Upper lobe of left lung (tissue), 6 donors: Measurements from ENCODE around the gene PTPRD. TPM values are rescaled to one million over a fixed set of nuclear protein-coding genes. Genes with fewer than 3 reads are reported as not detected.

Experiments
- ATAC-seq, 2 donors: fragments of 200-7000 bp; cut with Tn5 transposase; one replicate each; pipeline ENCODE4 v1.9.1; 2022; ENCODE audit warnings: mild to moderate bottlenecking in 2 of 2, moderate library complexity in 2 of 2; ENCODE audit not compliant: low FRiP score in 2 of 2
- DNase-seq, 2 donors: peaks; one replicate each; pipeline ENCODE4 v3.0.0-alpha.2; 2019 to 2020
- H3K27ac ChIP-seq, 4 donors: fragments of 200-600 bp; sonication (generic); one replicate each; pipeline ENCODE4 v1.5.1; 2016 to 2019
- H3K27me3 ChIP-seq, 4 donors: fragments of 200-600 bp; sonication (generic); one replicate each; pipeline ENCODE4 v1.5.1; 2017 to 2019
- H3K36me3 ChIP-seq, 4 donors: fragments of 200-600 bp; sonication (generic); one replicate each; pipeline ENCODE4 v1.5.1; 2016 to 2019
- H3K4me1 ChIP-seq, 4 donors: fragments of 200-600 bp; sonication (generic); one replicate each; pipeline ENCODE4 v1.5.1; 2018 to 2019
- H3K4me3 ChIP-seq, 4 donors: fragments of 200-600 bp; sonication (generic); one replicate each; pipeline ENCODE4 v1.5.1; 2017 to 2019; ENCODE audit warnings: mild to moderate bottlenecking in 2 of 4, moderate library complexity in 1 of 4
- H3K9me3 ChIP-seq, 4 donors: fragments of 200-600 bp; sonication (generic); one replicate each; pipeline ENCODE4 v1.5.1; 2018 to 2019
- EP300 ChIP-seq, 4 donors: sonication (generic); formaldehyde crosslinking; IDR thresholded peaks; one replicate each; pipeline ENCODE4 v1.5.1; 2017; ENCODE audit warnings: antibody characterized with exemption in 4 of 4, control low read depth in 2 of 4
- POLR2A ChIP-seq, 4 donors: fragments of 450-650 bp; IDR thresholded peaks; one replicate each; pipeline ENCODE4 v1.5.1; 2016 to 2017; ENCODE audit warnings: antibody characterized with exemption in 4 of 4, mild to moderate bottlenecking in 2 of 4
- POLR2AphosphoS5 ChIP-seq, 2 donors: sonication (generic); formaldehyde crosslinking; IDR thresholded peaks; one replicate each; pipeline ENCODE4 v1.5.1; 2017; ENCODE audit warnings: antibody characterized with exemption in 2 of 2
- WGBS, 2 donors: methylation state at CpG; one replicate each; pipeline ENCODE4 v1.1.5; 2017 to 2018; 5-methylcytosine and 5-hydroxymethylcytosine counted together
- total RNA-seq, 6 donors: library from RNA; depleted of rRNA in 4 of 6; stranded (reverse); fragments of >200 nt in 4 of 6; gene quantifications; one replicate each; pipeline versions ENCODE4 v1.1.0 to v1.2.1, GENCODE V29; 2016 to 2021
- TF ChIP-seq, protein P1 (sequence below), 6 experiments: fragments of 450-650 bp in 4 of 6; fragments of 200-600 bp in 2 of 6; sonication (generic) in 2 of 6; IDR thresholded peaks; one replicate each; pipeline ENCODE4 v1.5.1; 2016 to 2019; ENCODE audit warnings: antibody characterized with exemption in 6 of 6
- donor health status: DM: no; HTN: no; CAD: no; lungs with moderate emphysema.
- donor health status: DM: no; HTN: yes; CAD: no; lungs with severe emphysema.

The PTPRD gene
- total RNA-seq, 6 donors from 2014 or later = 7.4 to 46.1 (median 14.5) TPM

DNA sequence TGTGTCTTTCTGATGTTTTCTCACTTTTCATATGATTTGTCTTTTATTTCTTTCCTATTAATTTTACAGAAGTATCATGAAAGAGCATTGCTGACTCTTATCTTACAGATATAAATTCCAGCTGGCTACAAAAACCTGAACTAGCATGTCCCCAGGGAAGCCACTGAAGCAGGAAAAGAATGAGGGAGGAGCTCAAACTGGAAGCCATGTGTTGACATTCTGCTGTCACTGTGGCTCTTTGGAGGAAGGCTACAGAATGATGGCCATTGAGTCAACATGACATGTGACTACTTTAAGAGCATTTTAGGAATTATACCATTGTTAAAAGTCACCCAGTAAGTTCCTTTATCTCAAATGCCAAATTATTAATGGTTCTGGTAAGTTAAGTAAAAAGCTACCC lies 2174.9 kb downstream of the PTPRD start:
- DNase-seq = no peak
- H3K36me3 ChIP-seq = no peaks in the 10 kb centered on the region
- ATAC-seq = no peak
- TF ChIP-seq, protein P1, sequence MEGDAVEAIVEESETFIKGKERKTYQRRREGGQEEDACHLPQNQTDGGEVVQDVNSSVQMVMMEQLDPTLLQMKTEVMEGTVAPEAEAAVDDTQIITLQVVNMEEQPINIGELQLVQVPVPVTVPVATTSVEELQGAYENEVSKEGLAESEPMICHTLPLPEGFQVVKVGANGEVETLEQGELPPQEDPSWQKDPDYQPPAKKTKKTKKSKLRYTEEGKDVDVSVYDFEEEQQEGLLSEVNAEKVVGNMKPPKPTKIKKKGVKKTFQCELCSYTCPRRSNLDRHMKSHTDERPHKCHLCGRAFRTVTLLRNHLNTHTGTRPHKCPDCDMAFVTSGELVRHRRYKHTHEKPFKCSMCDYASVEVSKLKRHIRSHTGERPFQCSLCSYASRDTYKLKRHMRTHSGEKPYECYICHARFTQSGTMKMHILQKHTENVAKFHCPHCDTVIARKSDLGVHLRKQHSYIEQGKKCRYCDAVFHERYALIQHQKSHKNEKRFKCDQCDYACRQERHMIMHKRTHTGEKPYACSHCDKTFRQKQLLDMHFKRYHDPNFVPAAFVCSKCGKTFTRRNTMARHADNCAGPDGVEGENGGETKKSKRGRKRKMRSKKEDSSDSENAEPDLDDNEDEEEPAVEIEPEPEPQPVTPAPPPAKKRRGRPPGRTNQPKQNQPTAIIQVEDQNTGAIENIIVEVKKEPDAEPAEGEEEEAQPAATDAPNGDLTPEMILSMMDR (IDR thresholded peaks at IDR 0.05) = no peak
- TF ChIP-seq POLR2AphosphoS5 (IDR thresholded peaks at IDR 0.05) = no peak
- TF ChIP-seq EP300 (IDR thresholded peaks at IDR 0.05) = no peak
- TF ChIP-seq POLR2A (IDR thresholded peaks at IDR 0.05) = no peak
- H3K4me1 ChIP-seq = no peaks in the 10 kb centered on the region
- no peak overlapping the region for H3K4me3 ChIP-seq
- no peaks in the 10 kb centered on the region for H3K9me3 ChIP-seq
- H3K27ac ChIP-seq = no peak overlapping the region
- H3K27me3 ChIP-seq = no peaks in the 10 kb centered on the region

DNA sequence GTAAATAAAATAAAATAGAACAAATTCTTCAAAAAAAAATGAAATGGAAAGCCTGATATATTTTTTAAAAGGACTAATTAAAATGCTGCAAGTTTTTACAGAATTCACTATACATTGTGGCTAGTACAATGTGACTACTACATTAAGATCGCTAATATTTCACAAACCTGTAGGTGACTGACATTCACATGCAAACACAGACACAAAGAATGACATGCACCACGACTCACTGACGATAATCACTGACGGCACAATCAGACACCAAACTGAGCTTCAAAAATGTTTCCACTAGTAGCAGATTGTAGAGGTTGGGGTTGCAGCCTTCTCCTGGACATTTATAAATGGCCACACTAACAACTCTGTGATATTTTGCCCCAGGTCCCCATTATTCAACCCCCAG lies 2175.5 kb downstream of the PTPRD start:
- DNase-seq (no peak), ATAC-seq (no peak)
- no peak for TF ChIP-seq POLR2A (IDR thresholded peaks at IDR 0.05)
- TF ChIP-seq POLR2AphosphoS5 (IDR thresholded peaks at IDR 0.05) = no peak
- TF ChIP-seq, protein P1 (IDR thresholded peaks at IDR 0.05) = no peak
- TF ChIP-seq EP300 (IDR thresholded peaks at IDR 0.05) = no peak
- H3K27ac ChIP-seq = no peak overlapping the region
- H3K4me1 ChIP-seq = no peaks in the 10 kb centered on the region
- H3K36me3 ChIP-seq = no peaks in the 10 kb centered on the region
- H3K27me3 ChIP-seq = no peaks in the 10 kb centered on the region
- no peaks in the 10 kb centered on the region for H3K9me3 ChIP-seq
- H3K4me3 ChIP-seq = no peak overlapping the region
- 85 to 91% methylated on average over 4 of the region's 4 CpGs for WGBS, 2 donors

- TF ChIP-seq POLR2AphosphoS5 (IDR thresholded peaks at IDR 0.05) = no peak
- no peak for TF ChIP-seq EP300 (IDR thresholded peaks at IDR 0.05)
- TF ChIP-seq POLR2A (IDR thresholded peaks at IDR 0.05) = no peak
- TF ChIP-seq, protein P1 (IDR thresholded peaks at IDR 0.05) = no peak
- no peak for ATAC-seq
- WGBS, 2 donors = 67 to 94% methylated on average over 1 of the region's 1 CpG
Measured at GRCh38 chr9:8436786-8437185, 2176.0 kb downstream of the PTPRD start.

GRCh38 chr9:8434621-8435020 lies 2178.2 kb downstream of the PTPRD start:
- no peak for DNase-seq
- WGBS, 2 donors = 94 to 96% methylated on average over 3 of the region's 3 CpGs
- Histone ChIP-seq H3K9me3 (no peaks in the 10 kb centered on the region), H3K27me3 (no peaks in the 10 kb centered on the region), H3K4me3 (no peak overlapping the region), H3K4me1 (no peaks in the 10 kb centered on the region), H3K27ac (no peak overlapping the region), H3K36me3 (no peaks in the 10 kb centered on the region)
- ATAC-seq = no peak
- TF ChIP-seq EP300 (IDR thresholded peaks at IDR 0.05) (no peak), POLR2A (IDR thresholded peaks at IDR 0.05) (no peak), POLR2AphosphoS5 (IDR thresholded peaks at IDR 0.05) (no peak)
- TF ChIP-seq, protein P1 (IDR thresholded peaks at IDR 0.05) = no peak

More at GRCh38 chr9:8436786-8437185, 2176.0 kb downstream of the PTPRD start:
- H3K4me3 ChIP-seq = no peak overlapping the region
- H3K27ac ChIP-seq = no peak overlapping the region
- H3K9me3 ChIP-seq = no peaks in the 10 kb centered on the region
- DNase-seq = no peak
- H3K36me3 ChIP-seq = no peaks in the 10 kb centered on the region
- no peaks in the 10 kb centered on the region for H3K4me1 ChIP-seq
- H3K27me3 ChIP-seq = no peaks in the 10 kb centered on the region

DNA sequence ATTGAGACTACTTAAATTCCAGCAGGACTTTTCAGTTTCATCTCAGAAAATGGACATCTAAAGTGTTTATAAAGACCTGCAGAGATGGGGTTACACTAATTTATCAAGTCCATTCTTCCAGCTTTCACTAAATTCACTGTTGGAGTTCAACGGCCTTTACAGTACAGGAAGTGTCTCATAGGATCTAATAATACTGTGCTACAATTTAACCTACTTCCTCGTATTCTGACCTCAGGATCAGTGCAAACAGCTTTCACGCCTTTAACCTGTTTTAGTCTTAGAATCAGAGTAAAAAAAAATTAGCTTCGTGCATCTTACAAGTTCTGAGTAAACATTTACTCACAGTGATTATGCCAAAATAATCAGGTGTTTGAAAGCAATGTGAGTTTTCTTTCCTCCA lies 2180.6 kb downstream of the PTPRD start:
- ATAC-seq = no peak
- 52 to 65% methylated on average over 4 of the region's 4 CpGs for WGBS, 2 donors
- H3K9me3 ChIP-seq = no peaks in the 10 kb centered on the region

More for the DNA sequence above, 2180.6 kb downstream of the PTPRD start:
- no peak for TF ChIP-seq POLR2A (IDR thresholded peaks at IDR 0.05)
- no peak for TF ChIP-seq POLR2AphosphoS5 (IDR thresholded peaks at IDR 0.05)
- TF ChIP-seq, protein P1 (IDR thresholded peaks at IDR 0.05) = no peak
- TF ChIP-seq EP300 (IDR thresholded peaks at IDR 0.05) = no peak
- Histone ChIP-seq H3K36me3 (no peaks in the 10 kb centered on the region), H3K4me1 (no peaks in the 10 kb centered on the region), H3K27me3 (no peaks in the 10 kb centered on the region), H3K27ac (no peak overlapping the region), H3K4me3 (no peak overlapping the region)
- DNase-seq = no peak
